Ovary (tissue), 9 donors: ENCODE measurements around the gene CLDN9. TPM values are rescaled to one million over a fixed set of nuclear protein-coding genes. Genes with fewer than 3 reads are reported as not detected.

Experiments used
- DNase-seq, 5 donors: peaks; one replicate each; pipeline ENCODE4 v3.0.0-alpha.2; 2019 to 2020
- H3K27ac ChIP-seq, 2 donors: fragments of 200-600 bp; one replicate each; pipeline versions ENCODE4 v1.5.1 to v1.8.0; 2019 to 2022
- H3K27me3 ChIP-seq: fragments of 200-600 bp; one replicate; pipeline ENCODE4 v1.8.0; 2022
- H3K36me3 ChIP-seq: fragments of 200-600 bp; sonication (generic); one replicate; pipeline ENCODE4 v1.5.1; 2019
- H3K4me1 ChIP-seq: one replicate; pipeline ENCODE4 v1.8.1; 2013; ENCODE audit warnings: mild to moderate bottlenecking, moderate library complexity; ENCODE audit not compliant: insufficient read depth
- H3K4me3 ChIP-seq: fragments of 200-600 bp; sonication (generic); one replicate; pipeline ENCODE4 v1.5.1; 2017
- H3K9me3 ChIP-seq, 2 donors: fragments of 200-600 bp in 1 of 2; sonication (generic) in 1 of 2; one replicate each; pipeline versions ENCODE4 v1.5.1 to v1.8.1; 2013 to 2019; ENCODE audit warnings: mild to moderate bottlenecking in 1 of 2, moderate library complexity in 1 of 2
- CTCF ChIP-seq, 3 donors: fragments of 450-650 bp in 2 of 3; fragments of 200-600 bp in 1 of 3; IDR thresholded peaks; one replicate each; pipeline versions ENCODE4 v1.5.1 to v1.8.0; 2016 to 2022; ENCODE audit warnings: antibody characterized with exemption in 3 of 3, mild to moderate bottlenecking in 1 of 3
- EP300 ChIP-seq: sonication (generic); formaldehyde crosslinking; IDR thresholded peaks from one replicate; pipeline ENCODE4 v1.6.1; 2017; ENCODE audit warnings: antibody characterized with exemption
- POLR2A ChIP-seq: fragments of 450-650 bp; IDR thresholded peaks from one replicate; pipeline ENCODE4 v1.6.1; 2017; ENCODE audit warnings: antibody characterized with exemption, mild to moderate bottlenecking, moderate library complexity
- WGBS, 3 donors: extraction: QIAGEN DNeasy Blood & Tissue Kit in 1 of 3; methylation state at CpG; one replicate each; pipeline versions ENCODE4 v1.1.5 to v1.1.7; 2013 to 2017; 5-methylcytosine and 5-hydroxymethylcytosine counted together
- intact Hi-C, 4 donors: fragments of 100-400 bp; cut with DNase I; formaldehyde crosslinking; loops; one replicate each; pipeline versions ENCODE4 v1.11.0 to v1.15.1; 2022 to 2023
- polyA plus RNA-seq, 2 donors: library from polyadenylated mRNA; stranded (reverse); fragments of 200-250 nt in 1 of 2; fragments of 350-450 nt in 1 of 2; fragmentation: Illumina TruSeq in 1 of 2; extraction: RNeasy Lipid Tissue Mini Kit (QIAGEN cat#74804) in 1 of 2; gene quantifications; one replicate each; pipeline ENCODE4 v1.2.3, GENCODE V29; 2013 to 2014
- total RNA-seq, 7 donors: library from RNA; depleted of rRNA in 2 of 7; stranded (reverse); fragments of >200 nt in 2 of 7; fragmentation: NEBNext Ultra II Directional in 3 of 7; extraction: Animal tissue kit (Norgen Biotek cat#: 25700) in 3 of 7; gene quantifications; one replicate each; pipeline versions ENCODE4 v1.1.0 to v1.2.4, GENCODE V29; 2016 to 2023
- donor health status: DM: no; HTN: no; CAD: no; lungs with moderate emphysema.
- donor health status: DM: no; HTN: no; CAD: no.
- donor health status: Bipolar disorder and iron deficiency.
- donor health status: DM: yes; HTN: yes; CAD: no.
- donor health status: DM: no; HTN: no; CAD: no.
- donor health status: DM: yes; HTN: yes; CAD: no.

The CLDN9 gene
- total and polyA plus RNA-seq, 9 donors = 0.11 to 0.24 (median 0.19) TPM; not detected in 5

GRCh38 chr16:3013998-3014690 lies 1.4 kb downstream of the CLDN9 start:
- no peaks in the 10 kb centered on the region for H3K4me1 ChIP-seq
- no peak overlapping the region for H3K4me3 ChIP-seq
- TF ChIP-seq CTCF (IDR thresholded peaks at IDR 0.05) = no peak
- H3K27ac ChIP-seq = no peak overlapping the region
- H3K27me3 ChIP-seq = no peaks in the 10 kb centered on the region
- WGBS, 3 donors = 44 to 55% (median 48%) methylated on average over 9 to 12 of the region's 12 CpGs
- intact Hi-C loops = no loop called here
- no peaks in the 10 kb centered on the region for H3K36me3 ChIP-seq
- no peaks in the 10 kb centered on the region for H3K9me3 ChIP-seq
- DNase-seq = no peak

GRCh38 chr16:3014971-3015370 lies 2.2 kb downstream of the CLDN9 start:
- intact Hi-C loops = no loop called here
- H3K9me3 ChIP-seq = no peaks in the 10 kb centered on the region
- WGBS, 3 donors = 86 to 89% (median 86%) methylated on average over 6 of the region's 6 CpGs

GRCh38 chr16:3015865-3016521 lies 3.3 kb downstream of the CLDN9 start:
- Histone ChIP-seq H3K4me3 (no peak overlapping the region), H3K27ac (no peak overlapping the region), H3K27me3 (no peaks in the 10 kb centered on the region), H3K36me3 (no peaks in the 10 kb centered on the region), H3K4me1 (peaks cover 2% of the 10 kb centered on the region), H3K9me3 (no peaks in the 10 kb centered on the region)
- intact Hi-C loops = no loop called here
- TF ChIP-seq CTCF (IDR thresholded peaks at IDR 0.05) = no peak
- 75 to 80% (median 76%) methylated on average over 13 of the region's 13 CpGs for WGBS, 3 donors
- DNase-seq = no peak

More at GRCh38 chr16:3014971-3015370, 2.2 kb downstream of the CLDN9 start:
- H3K27me3 ChIP-seq = no peaks in the 10 kb centered on the region
- DNase-seq = no peak
- no peak overlapping the region for H3K4me3 ChIP-seq
- no peak for TF ChIP-seq CTCF (IDR thresholded peaks at IDR 0.05)
- TF ChIP-seq EP300 = no peak
- no peak for TF ChIP-seq POLR2A
- H3K4me1 ChIP-seq = peaks cover 1% of the 10 kb centered on the region
- H3K27ac ChIP-seq = no peak overlapping the region
- no peaks in the 10 kb centered on the region for H3K36me3 ChIP-seq

GRCh38 chr16:3017344-3017743 lies 4.6 kb downstream of the CLDN9 start:
- H3K36me3 ChIP-seq = no peaks in the 10 kb centered on the region
- no peak for TF ChIP-seq POLR2A
- no peak for TF ChIP-seq EP300
- TF ChIP-seq CTCF (IDR thresholded peaks at IDR 0.05) = no peak
- WGBS, 3 donors = 40 to 49% (median 41%) methylated on average over 17 to 20 of the region's 20 CpGs
- H3K9me3 ChIP-seq = no peaks in the 10 kb centered on the region
- no peak for DNase-seq
- H3K27ac ChIP-seq = no peak overlapping the region
- H3K4me3 ChIP-seq = no peak overlapping the region
- intact Hi-C loops = no loop called here
- no peaks in the 10 kb centered on the region for H3K27me3 ChIP-seq
- H3K4me1 ChIP-seq = peaks cover 13% of the 10 kb centered on the region
